Left renal pelvis (tissue), 4 donors: Measurements from ENCODE around the gene OPCML. TPM values are rescaled to one million over a fixed set of nuclear protein-coding genes. Genes with fewer than 3 reads are reported as not detected.

Experiments
- DNase-seq, 4 donors: peaks; one replicate each; pipeline ENCODE4 v3.0.0-alpha.2; 2013; ENCODE audit warnings: low read depth in 4 of 4, low spot score in 3 of 4
- polyA plus RNA-seq, 4 donors: library from polyadenylated mRNA; unstranded; fragments of 120-200 nt; gene quantifications; one replicate each; pipeline ENCODE4 v1.2.1, GENCODE V29; 2013; ENCODE audit not compliant: insufficient read length in 4 of 4

The OPCML gene
- polyA plus RNA-seq, 4 donors = 10.1 to 16.1 (median 12.5) TPM

GRCh38 chr11:132655187-132655855 lies 877.0 kb downstream of the OPCML start:
- no peak for DNase-seq

DNA sequence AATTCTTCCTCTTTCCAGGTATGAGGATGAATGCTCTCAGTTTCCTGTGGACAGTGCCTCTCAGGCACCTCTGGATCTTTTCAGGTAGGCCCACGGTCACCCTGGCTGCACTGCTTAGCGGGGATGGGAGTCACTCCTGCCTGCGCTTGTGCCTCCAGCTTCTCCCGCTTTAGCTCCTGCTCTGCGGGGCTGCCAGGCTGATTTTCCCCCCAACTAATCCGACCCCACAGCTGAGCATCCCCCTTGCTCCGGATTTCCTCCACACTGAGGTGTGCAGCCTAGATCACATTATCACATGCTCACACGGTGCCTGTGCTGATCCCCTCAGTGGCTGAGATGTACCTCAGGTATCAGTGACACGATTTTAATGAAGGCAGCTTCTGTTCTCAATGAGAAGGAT lies 879.1 kb downstream of the OPCML start:
- no peak for DNase-seq

DNA sequence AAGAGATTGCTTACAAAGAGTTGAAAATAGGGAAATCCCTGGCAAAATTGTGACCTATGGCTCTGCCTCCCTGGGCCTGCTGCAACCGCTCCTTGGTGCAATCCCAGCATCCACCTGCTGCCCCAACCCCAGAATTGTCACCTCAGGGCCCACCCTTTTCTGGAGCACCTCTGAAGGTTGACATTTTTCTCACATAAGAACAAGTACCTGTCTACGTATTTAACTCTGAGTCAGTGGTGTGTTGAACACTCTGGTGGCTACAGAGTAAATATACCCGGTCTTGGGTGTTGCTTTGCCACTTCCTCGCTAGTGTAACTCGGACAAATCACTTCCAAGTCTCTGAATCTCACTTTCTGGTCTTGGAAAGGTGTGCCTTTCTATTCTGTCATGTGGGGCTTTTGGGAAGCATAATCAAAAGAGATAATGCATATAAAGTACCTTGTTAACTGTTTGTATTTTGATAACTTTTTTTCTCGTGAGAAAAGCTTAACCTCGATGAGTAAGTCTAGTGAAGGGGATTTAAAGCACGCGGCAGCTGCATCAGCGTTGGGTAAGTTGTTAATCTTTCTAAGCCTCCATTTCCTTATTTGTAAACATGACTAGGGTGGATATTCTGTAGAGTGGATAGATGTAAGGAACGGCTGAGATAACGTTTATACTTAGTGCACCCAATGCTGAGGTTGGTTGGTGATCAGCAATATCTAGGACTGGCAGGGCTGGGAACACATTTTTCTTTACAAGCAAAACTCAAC lies 881.2 kb downstream of the OPCML start:
- no peak for DNase-seq

GRCh38 chr11:132649277-132649676 lies 883.0 kb downstream of the OPCML start:
- DNase-seq = no peak

DNA sequence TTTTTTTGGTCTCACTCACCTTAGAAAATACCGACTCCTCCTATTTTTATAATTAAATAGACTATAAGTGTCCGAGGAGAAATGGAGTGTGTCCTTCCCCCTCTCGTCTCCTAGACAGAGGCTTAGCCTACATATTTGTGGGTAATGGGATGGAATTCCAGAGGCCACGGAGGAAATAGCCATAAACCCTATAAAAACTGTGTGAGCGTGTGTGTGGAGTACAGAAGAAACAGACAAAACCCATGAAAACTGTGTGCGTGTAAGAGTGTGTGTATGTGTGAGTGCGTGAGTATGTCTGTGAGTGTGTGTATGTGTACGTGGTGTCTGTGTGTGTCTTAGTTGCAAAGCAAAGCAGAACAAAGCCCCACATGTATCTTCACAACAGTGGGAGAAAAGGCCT lies 883.5 kb downstream of the OPCML start:
- no peak for DNase-seq

GRCh38 chr11:132646890-132647289 lies 885.4 kb downstream of the OPCML start:
- no peak for DNase-seq

GRCh38 chr11:132644520-132645239 lies 887.6 kb downstream of the OPCML start:
- DNase-seq = no peak

GRCh38 chr11:132643239-132643638 lies 889.1 kb downstream of the OPCML start:
- no peak for DNase-seq

- no peak for DNase-seq
Observed at GRCh38 chr11:132640952-132641351, 891.3 kb downstream of the OPCML start.

- DNase-seq = no peak
Observed at GRCh38 chr11:132639986-132640385, 892.3 kb downstream of the OPCML start.

DNA sequence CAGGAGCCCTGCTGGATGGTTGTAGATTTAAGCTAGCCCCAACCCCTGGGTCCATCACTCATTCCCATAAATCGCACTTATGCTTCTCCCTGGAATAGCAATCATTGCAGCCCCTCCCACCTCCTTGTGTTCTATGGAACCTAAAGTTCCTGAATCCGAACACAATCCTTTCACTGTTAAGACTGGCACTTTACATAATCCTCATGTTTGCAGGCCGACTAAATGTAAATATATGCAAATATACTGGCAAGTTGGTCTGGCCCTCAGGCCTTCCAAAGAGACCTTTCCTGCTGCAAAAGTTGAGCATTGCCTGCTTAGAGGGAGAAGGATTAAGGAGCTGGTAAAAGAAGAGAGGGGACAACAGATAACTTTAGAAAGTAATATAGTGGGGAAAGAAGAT lies 892.9 kb downstream of the OPCML start:
- no peak for DNase-seq

DNA sequence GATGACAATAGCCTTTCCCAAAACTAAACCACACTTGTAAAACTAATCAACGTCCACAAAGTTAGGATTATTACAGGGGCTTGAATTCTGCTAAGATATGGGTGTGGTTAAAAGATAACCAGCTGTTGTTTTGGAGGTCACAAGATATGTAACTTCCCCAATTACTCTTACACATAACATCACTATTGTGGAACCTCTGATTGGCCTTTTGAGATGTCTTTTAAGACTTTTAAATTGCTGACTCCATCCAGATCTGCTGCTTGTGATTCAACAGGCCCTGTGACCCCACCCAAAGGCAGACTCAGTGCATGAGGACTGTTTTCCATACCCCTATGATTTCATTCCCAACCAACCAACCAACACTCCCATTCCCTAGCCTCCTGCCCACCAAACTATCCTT lies 893.9 kb downstream of the OPCML start:
- no peak for DNase-seq

- DNase-seq = no peak
Observed at GRCh38 chr11:132636523-132636922, 895.8 kb downstream of the OPCML start.

GRCh38 chr11:132632641-132633124 lies 899.6 kb downstream of the OPCML start:
- no peak for DNase-seq

GRCh38 chr11:132631989-132632388 lies 900.3 kb downstream of the OPCML start:
- no peak for DNase-seq

DNA sequence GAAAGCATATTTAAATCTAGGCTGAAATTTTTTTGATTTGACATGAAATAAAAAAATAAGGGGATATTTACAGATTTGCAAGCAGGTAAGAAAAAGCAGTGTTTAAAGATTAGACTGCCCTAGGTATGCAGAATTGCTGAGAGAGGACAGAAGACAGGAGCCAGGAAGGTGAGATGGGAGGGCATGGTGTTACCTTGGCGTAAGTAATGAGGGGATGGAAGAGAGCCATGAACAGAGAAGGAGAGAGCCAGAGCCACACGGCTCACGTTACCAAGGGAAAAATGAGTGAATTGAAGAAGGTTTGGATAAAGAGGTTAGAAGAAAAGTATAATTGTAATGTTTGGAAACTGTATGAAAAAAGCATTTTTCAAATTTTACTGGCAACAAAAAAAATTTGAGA lies 904.3 kb downstream of the OPCML start:
- DNase-seq = no peak

DNA sequence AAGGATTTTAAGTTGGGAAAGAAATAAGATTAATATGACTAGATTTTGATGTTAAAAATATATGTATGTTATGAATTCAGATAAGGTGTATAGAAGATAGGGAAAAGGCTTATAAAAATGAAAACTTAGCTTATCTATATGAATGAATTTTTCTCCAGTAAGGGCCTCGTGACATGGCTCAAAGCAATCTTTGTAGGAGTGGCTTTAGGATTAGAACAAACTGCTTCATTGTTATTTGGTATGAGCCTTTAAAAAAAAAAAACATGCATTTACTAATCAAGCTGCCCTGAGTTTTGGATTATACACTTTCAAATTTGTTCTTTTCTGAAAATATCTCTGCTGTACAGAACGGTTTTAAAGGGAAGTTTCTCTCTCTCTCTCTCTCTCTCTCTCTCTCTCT lies 905.9 kb downstream of the OPCML start:
- no peak for DNase-seq

- DNase-seq = no peak
Observed at GRCh38 chr11:132623511-132623910, 908.8 kb downstream of the OPCML start.

DNA sequence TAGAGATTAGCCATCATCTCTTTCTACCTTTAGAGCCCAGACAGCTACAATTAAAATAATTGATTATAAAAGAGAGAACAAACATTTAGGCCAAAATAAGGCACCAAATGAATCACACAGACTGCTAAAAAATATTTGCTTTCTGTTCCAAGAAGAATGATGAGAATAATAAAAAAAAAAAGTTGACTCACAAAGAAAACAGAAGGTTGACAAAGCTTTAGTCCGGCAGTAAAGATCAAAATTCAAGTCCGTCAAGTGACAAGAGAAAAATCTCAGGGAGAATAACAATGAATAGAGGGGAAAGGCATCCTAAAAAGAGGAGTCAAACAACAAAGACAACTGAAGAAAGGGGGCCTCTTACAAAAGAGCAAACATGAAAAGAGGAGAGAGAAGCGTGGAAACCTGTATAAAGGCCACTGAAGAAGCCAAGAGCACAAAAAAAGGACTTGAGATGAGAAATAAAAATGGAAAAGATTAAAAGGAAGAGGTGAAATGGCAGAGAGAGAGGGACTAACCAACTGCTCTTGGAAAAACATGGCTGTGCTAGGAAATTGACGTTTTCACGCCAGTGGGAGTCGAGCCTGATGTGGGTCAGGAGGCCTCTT lies 910.2 kb downstream of the OPCML start:
- DNase-seq = no peak

GRCh38 chr11:132620423-132620822 lies 911.9 kb downstream of the OPCML start:
- no peak for DNase-seq

DNA sequence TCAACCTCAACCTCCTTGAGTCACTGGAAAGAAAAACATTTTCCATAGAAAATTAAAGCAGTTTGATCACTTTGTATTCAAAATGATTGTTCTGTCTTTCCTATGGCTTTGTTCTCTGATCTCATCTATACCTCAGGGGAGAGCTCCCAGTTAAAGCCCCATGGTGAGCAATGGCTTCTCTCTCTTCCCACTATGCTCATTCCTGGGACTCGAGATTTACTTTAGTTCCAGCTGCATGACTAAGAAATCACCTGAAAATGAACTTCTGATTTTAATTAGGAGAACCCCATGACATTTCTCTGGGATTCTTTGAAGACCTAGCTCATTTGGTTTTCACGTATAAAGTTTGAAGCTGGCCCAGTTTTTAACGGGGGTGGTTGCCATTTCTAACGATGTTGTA lies 921.5 kb downstream of the OPCML start:
- DNase-seq = no peak
